D721Med (cell line): ENCODE data around the gene TMSB15B.
"Not testable (repeated sequence)": the region's sequence is repeated elsewhere in the genome, so short reads cannot be mapped to it uniquely, and the experiment has no call there.

Experiments
- DNase-seq: peaks from one replicate; pipeline ENCODE4 v3.0.0; 2011; ENCODE audit warnings: low spot score; ENCODE audit not compliant: insufficient read length
- FAIRE-seq: peaks from 2 replicates; lab custom pipeline; 2011; peaks lifted over from hg19 to GRCh38; lab: Jason Lieb, UNC
- TF ChIP-seq, protein P1 (sequence below): IDR thresholded peaks from 2 replicates; pipeline ENCODE4 v1.5.1; 2012; ENCODE audit warnings: mild to moderate bottlenecking, control low read depth; ENCODE audit not compliant: insufficient read depth; ENCODE audit errors: missing control alignments

The TMSB15B gene

DNA sequence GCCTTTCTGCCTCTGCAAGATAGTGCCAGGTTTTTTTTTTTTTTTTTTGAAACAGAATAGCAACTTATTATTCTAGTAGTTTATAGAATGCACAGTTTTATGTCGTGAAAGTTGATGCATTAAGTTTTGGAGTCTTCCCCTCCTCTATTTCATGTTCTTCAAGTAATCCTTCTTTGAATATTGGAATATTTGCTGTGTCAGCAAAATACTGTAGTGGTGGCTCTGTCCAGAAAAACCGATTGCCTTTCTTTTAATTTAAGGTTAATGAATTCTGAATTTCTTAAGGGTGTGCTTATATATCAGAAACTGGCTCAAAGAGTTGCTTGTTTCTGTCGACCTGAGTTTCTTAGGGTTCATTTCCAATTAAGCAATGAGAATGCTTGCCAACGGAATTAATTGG, 34.8 kb upstream of the TMSB15B start:
- TF ChIP-seq, protein P1, sequence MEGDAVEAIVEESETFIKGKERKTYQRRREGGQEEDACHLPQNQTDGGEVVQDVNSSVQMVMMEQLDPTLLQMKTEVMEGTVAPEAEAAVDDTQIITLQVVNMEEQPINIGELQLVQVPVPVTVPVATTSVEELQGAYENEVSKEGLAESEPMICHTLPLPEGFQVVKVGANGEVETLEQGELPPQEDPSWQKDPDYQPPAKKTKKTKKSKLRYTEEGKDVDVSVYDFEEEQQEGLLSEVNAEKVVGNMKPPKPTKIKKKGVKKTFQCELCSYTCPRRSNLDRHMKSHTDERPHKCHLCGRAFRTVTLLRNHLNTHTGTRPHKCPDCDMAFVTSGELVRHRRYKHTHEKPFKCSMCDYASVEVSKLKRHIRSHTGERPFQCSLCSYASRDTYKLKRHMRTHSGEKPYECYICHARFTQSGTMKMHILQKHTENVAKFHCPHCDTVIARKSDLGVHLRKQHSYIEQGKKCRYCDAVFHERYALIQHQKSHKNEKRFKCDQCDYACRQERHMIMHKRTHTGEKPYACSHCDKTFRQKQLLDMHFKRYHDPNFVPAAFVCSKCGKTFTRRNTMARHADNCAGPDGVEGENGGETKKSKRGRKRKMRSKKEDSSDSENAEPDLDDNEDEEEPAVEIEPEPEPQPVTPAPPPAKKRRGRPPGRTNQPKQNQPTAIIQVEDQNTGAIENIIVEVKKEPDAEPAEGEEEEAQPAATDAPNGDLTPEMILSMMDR = no peak
- no peak for DNase-seq
- no peak for FAIRE-seq

DNA sequence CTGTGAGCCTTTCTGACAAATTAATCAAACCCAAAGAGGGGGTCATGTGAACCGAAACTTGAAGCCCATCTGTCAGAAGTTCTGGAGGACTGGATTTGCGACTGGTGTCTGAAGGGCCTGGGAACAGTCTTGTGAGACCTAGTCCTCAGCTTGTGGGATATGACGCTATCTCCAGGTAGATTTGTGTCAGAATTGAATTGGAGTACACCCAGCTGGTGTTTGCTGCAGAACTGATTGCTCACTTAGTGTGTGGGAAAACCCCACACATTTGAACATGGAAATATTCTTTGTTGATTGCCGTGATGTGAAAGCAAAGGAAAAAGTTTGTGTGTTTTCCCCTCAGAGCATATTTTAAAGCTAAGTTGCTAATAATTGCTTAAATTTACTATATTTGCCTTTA, 30.3 kb upstream of the TMSB15B start:
- DNase-seq = no peak
- TF ChIP-seq, protein P1 = no peak
- no peak for FAIRE-seq

DNA sequence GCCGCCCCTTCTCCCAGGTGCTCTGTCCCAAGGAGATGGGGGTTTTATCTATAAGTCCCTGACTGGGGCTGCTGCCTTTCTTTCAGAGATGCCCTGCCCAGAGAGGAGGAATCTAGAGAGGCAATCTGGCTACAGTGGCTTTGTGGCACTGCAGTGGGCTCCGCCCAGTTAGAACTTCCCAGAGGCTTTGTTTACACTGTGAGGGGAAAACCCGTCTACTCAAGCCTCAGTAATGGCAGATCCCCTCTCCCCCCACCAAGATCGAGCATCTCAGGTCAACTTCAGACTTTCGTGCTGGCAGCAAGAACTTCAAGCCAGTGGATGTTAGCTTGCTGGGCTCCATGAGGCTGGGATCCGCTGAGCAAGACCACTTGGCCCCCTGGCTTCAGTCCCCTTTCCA, 22.2 kb upstream of the TMSB15B start:
- FAIRE-seq, DNase-seq: not testable (repeated sequence)

DNA sequence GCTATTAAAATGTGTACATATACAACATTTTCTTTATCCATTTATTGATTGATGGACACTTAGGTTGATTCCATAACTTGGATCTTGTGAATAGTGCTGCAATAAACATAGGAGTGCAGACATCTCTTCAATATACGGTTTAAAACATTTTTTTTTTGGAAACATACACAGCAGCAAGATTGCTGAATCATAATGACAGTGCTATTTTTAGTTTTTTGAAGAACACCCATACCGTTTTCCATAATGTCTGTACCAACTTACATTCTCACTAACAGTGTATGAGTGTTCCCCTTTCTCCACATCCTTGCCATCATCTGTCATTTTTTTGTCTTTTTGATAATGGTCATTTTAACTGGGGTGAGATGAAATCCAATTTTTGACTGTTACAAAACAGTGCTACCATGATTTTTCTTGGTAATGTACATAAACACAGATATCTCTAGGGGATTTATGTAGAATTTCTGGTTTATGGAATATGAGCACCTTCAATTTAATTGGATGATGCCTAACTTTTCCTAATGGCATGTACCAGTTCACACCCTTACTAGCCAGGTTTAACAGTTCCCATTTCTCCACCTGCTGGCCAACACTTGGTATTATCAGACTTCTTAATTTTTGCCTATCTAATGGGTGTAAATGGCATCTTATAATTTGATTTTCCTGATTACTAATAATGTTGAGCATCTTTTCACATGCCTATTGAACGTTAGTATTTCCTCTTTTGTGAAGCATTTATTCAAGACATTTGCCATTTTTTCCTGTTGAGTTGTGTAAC, 21.0 kb upstream of the TMSB15B start:
- no peak for DNase-seq
- FAIRE-seq = peak; percentile 95
- TF ChIP-seq, protein P1 = peak; percentile 64

DNA sequence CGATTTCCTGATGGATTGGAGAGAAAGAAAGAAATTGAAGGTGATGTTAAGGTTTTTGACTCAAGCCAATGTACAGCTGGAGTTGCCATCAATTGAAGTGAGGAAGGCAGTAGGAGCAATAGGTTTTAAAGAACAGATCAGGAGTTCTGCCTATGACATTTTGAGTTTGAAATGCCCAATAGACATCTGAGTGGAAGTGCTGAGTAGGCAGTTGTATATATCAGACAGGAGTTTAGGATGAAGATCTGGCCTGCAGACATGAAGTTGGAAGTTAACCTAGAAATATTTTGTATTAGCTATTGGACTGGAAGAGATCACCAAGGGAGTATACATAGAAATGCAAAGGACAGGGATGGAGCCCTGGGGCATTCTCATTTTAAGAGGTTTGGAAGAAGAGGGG, 12.9 kb upstream of the TMSB15B start:
- DNase-seq (no peak), FAIRE-seq (no peak)
- TF ChIP-seq, protein P1 = no peak

DNA sequence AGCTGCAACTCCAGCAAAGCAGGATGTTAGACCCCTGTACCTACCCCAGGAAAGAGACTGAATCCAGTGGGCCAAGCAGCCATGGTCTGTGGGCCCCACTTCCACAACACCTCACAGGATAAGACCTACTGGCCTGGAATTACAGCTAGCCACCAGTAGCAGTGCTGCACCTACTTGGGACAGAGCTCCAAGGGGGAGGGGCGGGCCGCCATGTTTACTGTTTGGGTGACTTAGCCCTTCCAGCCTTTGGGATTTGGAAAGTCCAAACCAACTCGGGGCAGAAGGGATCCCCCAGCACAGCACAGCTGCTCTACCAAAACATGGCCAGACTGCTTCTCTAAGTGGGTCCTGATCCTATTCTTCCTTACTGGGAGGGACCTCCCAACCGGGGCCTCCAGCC, 9.1 kb upstream of the TMSB15B start:
- TF ChIP-seq, protein P1 = no peak
- no peak for FAIRE-seq
- DNase-seq = no peak

DNA sequence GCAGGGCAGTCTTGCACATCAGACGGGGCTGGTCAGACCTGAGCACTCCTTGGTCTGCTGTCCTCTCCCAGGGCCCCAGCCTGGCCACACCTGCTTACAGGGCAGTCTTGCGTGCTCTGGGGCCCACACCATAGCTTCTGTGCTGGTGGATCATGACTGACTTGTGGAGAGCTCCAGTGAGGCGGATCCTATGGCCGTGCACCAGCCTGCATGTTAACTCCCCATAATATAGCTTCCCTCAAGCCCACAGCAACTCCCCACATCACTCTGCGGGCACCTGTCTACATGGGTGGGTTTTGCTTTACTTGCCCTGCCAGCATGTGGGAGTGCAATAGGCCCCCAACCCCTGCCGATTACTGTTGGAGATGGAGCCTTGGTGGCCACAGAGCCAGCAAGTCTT, 8.2 kb upstream of the TMSB15B start:
- FAIRE-seq = no peak
- TF ChIP-seq, protein P1 = no peak
- DNase-seq = no peak

DNA sequence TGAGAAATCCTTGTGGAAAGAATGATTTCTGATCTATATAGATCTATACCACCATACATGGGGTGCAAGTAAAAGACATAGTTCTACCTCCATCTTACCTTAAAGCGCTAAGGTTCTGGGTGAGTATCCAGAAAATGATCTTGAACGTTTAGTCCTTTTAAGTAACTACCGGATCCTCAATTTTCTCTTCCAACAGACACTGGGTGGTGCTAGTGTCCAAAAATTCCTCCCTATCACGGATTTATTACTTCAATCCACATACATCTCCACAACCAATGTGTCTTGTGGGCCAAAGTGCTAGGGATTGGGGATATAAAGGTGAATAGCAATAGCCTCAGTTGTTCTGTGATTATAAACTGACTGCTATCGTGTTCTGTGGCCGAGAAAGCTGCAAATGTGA, 1.8 kb upstream of the TMSB15B start:
- not testable (repeated sequence) for DNase-seq
- peak; percentile 58 for FAIRE-seq

DNA sequence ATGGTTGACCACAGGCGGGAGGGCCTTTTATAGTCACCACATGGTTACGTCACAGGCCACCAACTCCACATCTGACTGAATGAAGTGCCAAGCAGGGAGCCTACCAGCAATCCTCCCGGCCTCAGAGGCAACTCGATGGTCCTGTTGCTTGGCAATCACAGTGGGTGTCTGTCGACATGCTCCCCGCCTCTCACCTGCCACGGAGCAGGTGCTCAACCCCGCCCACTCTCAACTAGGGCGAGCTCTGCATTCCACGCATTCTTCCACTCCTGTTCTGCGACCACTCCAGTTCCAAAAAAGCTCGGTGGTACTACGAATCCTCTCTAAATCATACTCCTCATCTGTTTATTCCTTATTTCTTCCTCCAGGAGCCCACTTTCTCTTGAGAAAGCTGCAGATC, 21.1 kb downstream of the TMSB15B start:
- FAIRE-seq, DNase-seq: not testable (repeated sequence)
